Measurements from ENCODE around the gene RAC3. TPM values are rescaled to one million over a fixed set of nuclear protein-coding genes. Genes with fewer than 3 reads are reported as not detected.

The RAC3 gene
- total and polyA plus RNA-seq, 7 donors = 0.60 to 11.8 (median 2.8) TPM

DNA sequence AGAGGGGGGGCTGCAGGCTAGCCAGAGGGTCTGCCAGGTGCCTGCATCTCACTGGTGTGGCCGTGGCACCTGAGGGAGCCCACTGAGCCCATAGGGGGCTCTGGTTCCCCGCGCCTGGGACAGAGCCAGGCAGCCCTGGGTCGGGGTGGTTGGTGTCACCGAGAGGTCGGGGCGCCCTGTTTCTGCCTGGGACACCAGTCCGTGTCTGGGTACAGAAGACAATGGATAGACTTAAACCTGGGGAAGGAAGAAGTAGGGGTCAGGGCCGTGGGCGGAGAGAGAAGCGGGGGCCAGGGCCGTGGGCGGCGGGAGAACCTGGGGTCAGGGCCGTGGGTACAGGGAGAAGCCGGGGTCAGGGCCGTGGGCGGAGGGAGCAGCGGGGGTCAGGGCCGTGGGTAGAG is 17.1 kb downstream of the RAC3 start:
- peaks cover 0 to 41% (median 6%) of the 10 kb centered on the region in 4 donors for H3K36me3 ChIP-seq

DNA sequence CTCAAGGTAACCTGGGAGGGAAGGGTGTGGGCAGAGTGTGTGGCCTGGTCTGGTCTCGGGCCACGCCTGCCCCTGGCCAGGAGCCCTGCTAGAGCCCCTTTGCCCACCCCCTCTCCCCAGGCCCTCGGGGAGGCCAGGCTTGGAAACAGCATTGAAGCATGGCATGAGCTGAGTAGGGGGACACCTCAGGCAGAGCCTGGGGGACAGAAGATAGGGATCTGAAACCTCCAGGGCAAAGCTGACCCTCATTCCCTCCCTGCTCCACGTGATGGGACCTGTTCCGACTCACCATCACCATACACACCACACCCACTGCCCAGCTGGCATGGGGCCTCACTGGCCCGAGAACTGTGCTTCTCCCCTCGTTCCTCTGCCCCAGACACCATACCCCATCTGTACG is 17.6 kb downstream of the RAC3 start:
- TF ChIP-seq POLR2AphosphoS5 (IDR thresholded peaks at IDR 0.05) (no peak), EP300 (IDR thresholded peaks at IDR 0.05) (no peak), POLR2A (IDR thresholded peaks at IDR 0.05) (no peak)
- TF ChIP-seq, protein P1, sequence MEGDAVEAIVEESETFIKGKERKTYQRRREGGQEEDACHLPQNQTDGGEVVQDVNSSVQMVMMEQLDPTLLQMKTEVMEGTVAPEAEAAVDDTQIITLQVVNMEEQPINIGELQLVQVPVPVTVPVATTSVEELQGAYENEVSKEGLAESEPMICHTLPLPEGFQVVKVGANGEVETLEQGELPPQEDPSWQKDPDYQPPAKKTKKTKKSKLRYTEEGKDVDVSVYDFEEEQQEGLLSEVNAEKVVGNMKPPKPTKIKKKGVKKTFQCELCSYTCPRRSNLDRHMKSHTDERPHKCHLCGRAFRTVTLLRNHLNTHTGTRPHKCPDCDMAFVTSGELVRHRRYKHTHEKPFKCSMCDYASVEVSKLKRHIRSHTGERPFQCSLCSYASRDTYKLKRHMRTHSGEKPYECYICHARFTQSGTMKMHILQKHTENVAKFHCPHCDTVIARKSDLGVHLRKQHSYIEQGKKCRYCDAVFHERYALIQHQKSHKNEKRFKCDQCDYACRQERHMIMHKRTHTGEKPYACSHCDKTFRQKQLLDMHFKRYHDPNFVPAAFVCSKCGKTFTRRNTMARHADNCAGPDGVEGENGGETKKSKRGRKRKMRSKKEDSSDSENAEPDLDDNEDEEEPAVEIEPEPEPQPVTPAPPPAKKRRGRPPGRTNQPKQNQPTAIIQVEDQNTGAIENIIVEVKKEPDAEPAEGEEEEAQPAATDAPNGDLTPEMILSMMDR (IDR thresholded peaks at IDR 0.05) = no peak
- DNase-seq = no peak
- H3K27ac ChIP-seq = no peak overlapping the region
- H3K9me3 ChIP-seq = no peaks in the 10 kb centered on the region
- no peak overlapping the region for H3K4me3 ChIP-seq
- H3K4me1 ChIP-seq = peaks cover 0 to 38% (median 35%) of the 10 kb centered on the region in 4 donors
- WGBS, 2 donors = 86 to 91% methylated on average over 8 of the region's 8 CpGs
- intact Hi-C loops (cut with DNase I) = no loop called here
- no peaks in the 10 kb centered on the region for H3K27me3 ChIP-seq
- H3K36me3 ChIP-seq = peaks cover 0 to 46% (median 6%) of the 10 kb centered on the region in 4 donors

More for the DNA sequence above, 17.1 kb downstream of the RAC3 start:
- H3K27ac ChIP-seq = no peak overlapping the region
- no peak overlapping the region for H3K4me3 ChIP-seq
- H3K9me3 ChIP-seq = no peaks in the 10 kb centered on the region
- H3K4me1 ChIP-seq = peaks cover 0 to 35% (median 30%) of the 10 kb centered on the region in 4 donors
- intact Hi-C loops (cut with DNase I) = no loop called here
- H3K27me3 ChIP-seq = no peaks in the 10 kb centered on the region
- DNase-seq = no peak
- 91 to 93% methylated on average over 20 of the region's 20 CpGs for WGBS, 2 donors
- TF ChIP-seq POLR2AphosphoS5 (IDR thresholded peaks at IDR 0.05) = no peak
- TF ChIP-seq, protein P1 (IDR thresholded peaks at IDR 0.05) = no peak
- TF ChIP-seq POLR2A (IDR thresholded peaks at IDR 0.05) = no peak
- no peak for TF ChIP-seq EP300 (IDR thresholded peaks at IDR 0.05)

DNA sequence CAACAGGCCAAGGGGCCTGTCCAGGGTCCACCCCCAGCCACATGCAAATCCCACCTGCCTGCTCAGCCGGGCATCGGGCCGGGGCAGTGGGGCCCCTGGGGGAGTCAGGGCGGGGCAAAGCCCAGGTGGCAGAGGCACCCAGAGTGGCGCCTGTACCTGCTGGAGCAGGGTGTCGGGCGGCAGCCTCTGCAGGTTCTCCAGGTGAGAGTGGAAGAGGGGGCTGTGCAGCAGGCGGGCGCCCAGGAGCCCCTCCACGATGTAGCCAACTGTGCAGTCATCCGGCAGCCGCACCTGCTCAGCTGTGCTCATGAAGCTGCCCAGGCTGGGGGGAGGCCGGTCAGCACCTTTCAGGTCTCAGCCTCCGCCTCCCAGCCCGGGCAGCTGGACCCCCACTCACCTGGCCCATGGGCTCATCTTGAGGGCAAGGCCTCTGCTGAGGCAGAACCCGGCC is 18.1 kb downstream of the RAC3 start:
- WGBS, 2 donors = 86 to 93% methylated on average over 16 of the region's 16 CpGs
- intact Hi-C loops (cut with DNase I) = no loop called here
- H3K9me3 ChIP-seq = no peaks in the 10 kb centered on the region
- H3K4me3 ChIP-seq = no peak overlapping the region
- H3K27me3 ChIP-seq = no peaks in the 10 kb centered on the region
- peaks cover 0 to 38% (median 35%) of the 10 kb centered on the region in 4 donors for H3K4me1 ChIP-seq
- peaks cover 2 to 51% (median 9%) of the 10 kb centered on the region in 4 donors for H3K36me3 ChIP-seq
- DNase-seq = no peak
- TF ChIP-seq, protein P1 (IDR thresholded peaks at IDR 0.05) = no peak
- TF ChIP-seq EP300 (IDR thresholded peaks at IDR 0.05) (no peak), POLR2AphosphoS5 (IDR thresholded peaks at IDR 0.05) (no peak), POLR2A (IDR thresholded peaks at IDR 0.05) (no peak)
- no peak overlapping the region for H3K27ac ChIP-seq

- H3K4me3 ChIP-seq = peak overlapping the region in 3 of 4 donors; percentile 83 to 90 (median 89)
- no peak for DNase-seq
- peaks cover 0 to 38% (median 35%) of the 10 kb centered on the region in 4 donors for H3K4me1 ChIP-seq
- H3K27ac ChIP-seq = peak overlapping the region in 3 of 4 donors; percentile 66 to 84 (median 77)
- intact Hi-C loops (cut with DNase I) = no loop called here
- TF ChIP-seq POLR2A (IDR thresholded peaks at IDR 0.05) (no peak), EP300 (IDR thresholded peaks at IDR 0.05) (no peak), POLR2AphosphoS5 (IDR thresholded peaks at IDR 0.05) (no peak)
- TF ChIP-seq, protein P1 (IDR thresholded peaks at IDR 0.05) = no peak
- 89 to 91% methylated on average over 28 of the region's 28 CpGs for whole genome bisulfite sequencing, 2 donors
- peaks cover 10 to 58% (median 16%) of the 10 kb centered on the region in 4 donors for H3K36me3 ChIP-seq
- H3K9me3 ChIP-seq = no peaks in the 10 kb centered on the region
- no peaks in the 10 kb centered on the region for H3K27me3 ChIP-seq
Measured at GRCh38 chr17:82050152-82050760, 18.8 kb downstream of the RAC3 start.

Data from sigmoid colon (tissue), 7 donors.